ENCODE measurements around the gene HSBP1L1.

DNA sequence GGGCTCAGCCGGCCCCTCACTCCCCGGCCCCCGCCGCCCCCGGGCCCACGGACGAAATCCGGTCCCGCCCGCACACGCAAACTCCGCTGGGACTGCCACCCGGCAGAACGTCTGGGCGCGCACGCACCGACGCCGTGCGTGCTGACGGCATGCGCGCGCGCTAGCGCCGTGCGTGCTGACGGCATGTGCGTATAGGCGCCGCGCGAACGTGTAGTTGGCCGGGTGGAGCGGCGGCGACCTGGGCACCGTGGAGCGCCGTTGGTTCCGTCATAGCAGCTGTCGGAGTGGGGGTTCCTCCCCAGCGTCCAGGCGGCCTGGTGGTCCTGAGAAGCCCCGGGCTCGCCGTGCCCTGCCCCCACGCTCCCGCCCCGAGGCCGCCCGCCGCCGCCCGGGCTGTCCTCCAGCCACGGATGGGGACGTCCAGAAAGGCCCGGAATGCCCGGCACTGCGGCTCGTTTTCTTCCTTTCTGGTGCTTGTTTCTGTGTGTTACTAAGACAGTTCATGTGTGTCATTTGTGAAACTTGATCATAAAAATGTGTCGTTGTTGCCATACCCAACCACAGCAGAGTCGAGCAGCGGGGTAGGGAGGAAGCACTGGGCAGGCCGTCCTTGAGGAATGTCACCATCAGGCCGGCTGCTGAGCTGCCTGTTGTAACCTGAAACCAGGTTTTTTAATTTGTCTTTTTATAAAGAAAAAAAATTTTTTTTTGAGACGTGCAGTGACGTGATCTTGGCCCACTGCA is 24.2 kb downstream of the HSBP1L1 start, which contains the start of gene TXNL4A:
- TF ChIP-seq CTCF (IDR thresholded peaks at IDR 0.05; ENCODE audit: insufficient read depth, low read depth, low read length) = no peak
- TF ChIP-seq EZH2 (IDR thresholded peaks at IDR 0.05; ENCODE audit: insufficient read depth, low read length) = no peak
